C4-2B (cell line): ENCODE results near the gene CLSTN2.

Experiments used
- H3K27ac ChIP-seq: fragments of 450-650 bp; 2 replicates; pipeline ENCODE4 v1.5.1; 2017
- ZFX ChIP-seq: fragments of 450-650 bp; IDR thresholded peaks from 2 replicates; pipeline ENCODE4 v1.6.1; 2017
- TF ChIP-seq, protein P1 (sequence below): fragments of 450-650 bp; conservative IDR thresholded peaks from 2 replicates; pipeline ENCODE4 v1.5.1; 2017; ENCODE audit warnings: mild to moderate bottlenecking

Gene CLSTN2

DNA sequence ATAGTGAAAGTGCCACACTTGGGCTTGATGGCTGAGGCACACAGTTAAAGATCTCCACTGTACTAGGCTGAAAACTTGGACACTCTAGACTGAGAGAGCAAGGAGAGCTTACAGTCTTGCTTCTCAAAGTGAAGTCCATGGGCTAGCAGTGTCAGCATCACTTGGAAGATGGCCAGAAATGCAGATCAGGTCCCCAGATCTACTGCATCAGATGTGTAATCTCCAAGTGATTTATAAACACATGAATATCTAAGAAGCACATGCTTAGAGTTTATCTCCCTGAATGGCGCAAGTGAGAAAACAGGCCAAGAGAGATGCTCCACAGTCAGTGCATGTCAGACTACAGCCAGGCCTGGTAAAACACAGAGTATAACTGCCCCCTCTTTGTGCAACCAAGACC, 308.6 kb downstream of the CLSTN2 start:
- TF ChIP-seq, protein P1, sequence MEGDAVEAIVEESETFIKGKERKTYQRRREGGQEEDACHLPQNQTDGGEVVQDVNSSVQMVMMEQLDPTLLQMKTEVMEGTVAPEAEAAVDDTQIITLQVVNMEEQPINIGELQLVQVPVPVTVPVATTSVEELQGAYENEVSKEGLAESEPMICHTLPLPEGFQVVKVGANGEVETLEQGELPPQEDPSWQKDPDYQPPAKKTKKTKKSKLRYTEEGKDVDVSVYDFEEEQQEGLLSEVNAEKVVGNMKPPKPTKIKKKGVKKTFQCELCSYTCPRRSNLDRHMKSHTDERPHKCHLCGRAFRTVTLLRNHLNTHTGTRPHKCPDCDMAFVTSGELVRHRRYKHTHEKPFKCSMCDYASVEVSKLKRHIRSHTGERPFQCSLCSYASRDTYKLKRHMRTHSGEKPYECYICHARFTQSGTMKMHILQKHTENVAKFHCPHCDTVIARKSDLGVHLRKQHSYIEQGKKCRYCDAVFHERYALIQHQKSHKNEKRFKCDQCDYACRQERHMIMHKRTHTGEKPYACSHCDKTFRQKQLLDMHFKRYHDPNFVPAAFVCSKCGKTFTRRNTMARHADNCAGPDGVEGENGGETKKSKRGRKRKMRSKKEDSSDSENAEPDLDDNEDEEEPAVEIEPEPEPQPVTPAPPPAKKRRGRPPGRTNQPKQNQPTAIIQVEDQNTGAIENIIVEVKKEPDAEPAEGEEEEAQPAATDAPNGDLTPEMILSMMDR = no peak
- TF ChIP-seq ZFX = no peak
- H3K27ac ChIP-seq = no peak overlapping the region

DNA sequence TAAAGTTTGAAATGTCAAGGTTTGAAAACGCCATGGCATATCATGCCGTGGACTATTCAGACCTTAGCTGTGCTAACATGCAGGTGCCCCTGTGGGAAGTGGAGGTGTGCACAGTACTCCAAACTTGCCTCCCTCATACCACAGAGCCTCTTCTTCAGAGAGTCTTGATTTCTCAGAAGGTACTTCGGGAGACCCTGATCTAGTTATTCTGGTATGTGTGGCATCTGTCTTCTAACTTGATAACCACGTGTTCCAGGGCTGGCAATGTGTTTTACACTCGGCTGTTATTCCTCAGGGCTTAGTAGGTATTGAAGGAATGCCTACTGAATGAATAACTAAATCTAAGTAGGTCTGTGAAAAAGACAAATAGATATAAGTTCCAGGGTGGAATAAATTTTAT, 309.9 kb downstream of the CLSTN2 start:
- H3K27ac ChIP-seq = no peak overlapping the region
- no peak for TF ChIP-seq ZFX
- TF ChIP-seq, protein P1 = no peak

DNA sequence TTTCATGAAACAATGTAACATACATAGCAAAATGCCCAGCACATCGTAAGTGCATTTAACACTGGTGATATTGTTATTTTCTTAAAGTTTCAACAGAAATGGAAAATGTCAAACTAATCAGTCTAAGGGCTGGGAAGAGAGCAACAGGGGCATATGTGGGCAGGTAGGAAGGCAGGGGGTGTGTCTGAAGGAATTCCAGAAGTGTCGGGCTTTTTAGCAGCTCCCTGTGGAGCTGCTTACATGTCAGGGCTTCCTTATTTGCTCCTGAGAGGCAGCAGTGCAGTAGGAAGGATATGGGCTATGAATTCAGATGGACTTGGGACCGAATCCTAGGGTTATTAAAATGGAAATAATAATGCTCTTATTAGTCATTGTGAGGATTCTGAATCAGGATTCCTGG, 311.6 kb downstream of the CLSTN2 start:
- TF ChIP-seq ZFX = no peak
- TF ChIP-seq, protein P1 = no peak
- H3K27ac ChIP-seq = no peak overlapping the region

DNA sequence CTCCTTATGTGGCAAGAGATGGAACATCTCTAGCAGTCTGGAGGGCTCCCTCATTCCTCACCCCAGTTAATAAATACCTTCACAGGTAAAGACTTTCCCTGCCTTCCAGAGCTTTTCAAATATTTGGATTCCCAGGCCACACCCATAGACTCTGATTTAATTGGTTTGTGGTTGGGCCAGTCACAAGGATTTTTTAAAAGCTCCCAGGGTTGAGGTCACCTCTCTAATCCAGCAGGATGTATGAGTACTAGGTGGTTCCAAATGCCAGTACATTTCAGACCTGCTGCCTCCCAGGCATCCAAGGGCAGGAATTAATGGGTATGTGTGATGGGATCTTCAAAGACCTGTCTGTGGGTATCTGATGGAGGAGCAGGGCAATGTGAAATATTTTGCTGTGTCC, 312.8 kb downstream of the CLSTN2 start:
- H3K27ac ChIP-seq = no peak overlapping the region
- TF ChIP-seq, protein P1 = no peak
- TF ChIP-seq ZFX = no peak

DNA sequence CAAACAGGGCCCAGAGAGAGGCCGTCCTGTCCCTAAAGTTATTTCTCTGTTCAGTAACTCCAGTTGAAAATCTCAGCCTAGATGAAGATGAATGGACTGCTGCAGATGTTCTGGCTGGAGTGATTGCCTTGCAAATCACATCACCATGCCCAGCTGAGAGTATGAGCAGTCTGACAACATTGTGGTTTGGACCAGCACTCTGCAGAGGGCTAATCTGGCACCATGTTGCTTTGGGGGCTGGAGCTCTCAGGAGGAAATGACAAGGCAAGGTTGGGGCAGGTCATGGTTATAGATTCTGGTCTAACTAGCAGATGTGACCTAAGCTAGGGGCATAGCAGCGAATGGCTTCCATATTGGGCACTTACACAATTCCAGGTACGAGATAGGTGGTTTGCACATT, 314.2 kb downstream of the CLSTN2 start:
- TF ChIP-seq ZFX = no peak
- TF ChIP-seq, protein P1 = no peak
- no peak overlapping the region for H3K27ac ChIP-seq

DNA sequence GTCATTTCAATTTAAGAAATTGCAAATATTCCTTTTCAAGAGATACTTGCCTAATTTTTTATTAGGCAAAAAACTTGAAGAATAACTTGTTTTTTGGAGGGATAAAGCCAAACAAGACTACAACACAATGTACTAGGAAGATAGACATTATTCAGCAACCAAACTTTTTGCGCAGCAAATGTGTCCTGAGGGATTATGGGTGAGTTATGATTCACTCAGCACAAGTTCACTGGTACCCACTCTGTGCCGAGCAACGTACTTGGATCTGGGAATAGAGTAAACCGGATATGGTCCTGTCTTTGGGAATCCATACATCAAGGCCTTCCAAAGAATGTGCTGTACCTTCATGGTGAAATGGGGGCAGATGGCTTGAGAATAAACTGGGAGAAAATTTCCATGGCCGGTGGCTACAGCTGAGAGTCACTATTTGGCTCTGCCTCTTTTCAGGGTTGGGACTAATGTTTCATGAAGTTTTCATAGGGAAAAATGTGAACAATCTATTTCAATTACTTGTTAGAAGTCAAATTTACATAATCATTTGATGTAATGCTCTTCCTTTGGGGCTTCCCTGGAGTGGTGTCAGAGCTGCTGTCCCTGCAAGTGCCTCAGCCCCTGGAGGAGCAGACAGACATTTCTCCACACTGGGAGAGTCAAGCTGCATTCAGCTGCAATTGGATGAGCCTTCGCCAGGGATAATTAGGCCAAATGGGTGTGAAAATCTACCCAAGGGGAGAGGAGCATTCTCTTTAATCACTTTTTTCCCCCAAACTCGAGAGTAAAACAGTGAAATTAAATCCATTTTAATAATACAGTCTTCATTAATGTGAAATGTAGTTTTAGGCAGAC, 315.2 kb downstream of the CLSTN2 start:
- TF ChIP-seq ZFX = no peak
- TF ChIP-seq, protein P1 = no peak
- no peak overlapping the region for H3K27ac ChIP-seq

DNA sequence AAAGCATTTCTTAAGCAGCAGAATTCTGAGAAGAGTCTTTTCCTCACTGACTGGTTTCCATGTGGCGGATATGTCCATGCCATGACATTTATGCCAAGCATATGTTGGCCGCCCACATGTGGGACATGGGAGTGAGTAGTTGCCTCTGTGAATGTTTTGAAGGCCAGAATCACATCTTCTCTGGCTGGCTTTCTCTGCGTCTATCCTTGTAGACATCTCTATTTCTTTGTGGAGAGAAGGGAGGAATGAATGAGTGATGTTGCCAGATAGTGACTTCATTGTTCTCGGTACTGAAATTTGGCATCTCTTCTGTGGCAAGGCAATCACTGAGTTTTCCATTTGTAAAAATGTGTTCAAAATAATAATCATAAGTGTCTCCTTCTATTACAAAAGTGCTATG, 316.0 kb downstream of the CLSTN2 start:
- TF ChIP-seq ZFX = no peak
- TF ChIP-seq, protein P1 = no peak
- no peak overlapping the region for H3K27ac ChIP-seq
